Measurements from ENCODE around the gene CHML.

Gene CHML

GRCh38 chr1:241614572-241614971, 25.6 kb downstream of the CHML start:
- DNase-seq = no peak

GRCh38 chr1:241614144-241614543, 26.0 kb downstream of the CHML start:
- no peak for DNase-seq

- DNase-seq = no peak
Measured at GRCh38 chr1:241612533-241613477, 27.4 kb downstream of the CHML start.

GRCh38 chr1:241611736-241612135, 28.4 kb downstream of the CHML start:
- no peak for DNase-seq

- DNase-seq = peak; percentile 46
Measured at GRCh38 chr1:241611063-241611462, 29.1 kb downstream of the CHML start.

- DNase-seq = peak; percentile 12
Measured at GRCh38 chr1:241610056-241610815, 29.9 kb downstream of the CHML start.

GRCh38 chr1:241608379-241609033, 31.7 kb downstream of the CHML start:
- DNase-seq = no peak

GRCh38 chr1:241607497-241607896, 32.7 kb downstream of the CHML start:
- no peak for DNase-seq

- no peak for DNase-seq
Measured at GRCh38 chr1:241606544-241606943, 33.6 kb downstream of the CHML start.

- DNase-seq = no peak
Measured at GRCh38 chr1:241605146-241605805, 34.9 kb downstream of the CHML start.

- DNase-seq = no peak
Measured at GRCh38 chr1:241603731-241604245, 36.4 kb downstream of the CHML start.

GRCh38 chr1:241600496-241600901, 39.7 kb downstream of the CHML start:
- DNase-seq = no peak

- no peak for DNase-seq
Measured at GRCh38 chr1:241598249-241598648, 41.9 kb downstream of the CHML start.

- no peak for DNase-seq
Measured at GRCh38 chr1:241596633-241597032, 43.5 kb downstream of the CHML start.

GRCh38 chr1:241593186-241593585, 47.0 kb downstream of the CHML start:
- DNase-seq = no peak

GRCh38 chr1:241592273-241592958, 47.8 kb downstream of the CHML start:
- DNase-seq = no peak

GRCh38 chr1:241591736-241592135, 48.4 kb downstream of the CHML start:
- no peak for DNase-seq

GRCh38 chr1:241591317-241591716, 48.9 kb downstream of the CHML start:
- no peak for DNase-seq

GRCh38 chr1:241590719-241591118, 49.5 kb downstream of the CHML start:
- DNase-seq = no peak
